ENCODE results near the gene CCL26.
A peak's percentile ranks its signal among the peaks of the same experiment; 100 is the strongest.
"Not testable (repeated sequence)": the region's sequence is repeated elsewhere in the genome, so short reads cannot be mapped to it uniquely, and the experiment has no call there.

The CCL26 gene

GRCh38 chr7:75737856-75738603, 34.0 kb downstream of the CCL26 start:
- Histone ChIP-seq H3K27ac (ENCODE audit: low read depth, low read length) (no peak overlapping the region), H3K9ac (ENCODE audit: low read depth, low read length) (peak overlapping the region; percentile 61), H3K4me3 (ENCODE audit: low read length) (peak overlapping the region; percentile 99), H3K27me3 (ENCODE audit: insufficient read depth, low read length) (peaks cover 13% of the 10 kb centered on the region), H3K9me3 (ENCODE audit: insufficient read depth, low read depth, low read length) (no peaks in the 10 kb centered on the region), H3K36me3 (ENCODE audit: insufficient read depth, low read length) (no peaks in the 10 kb centered on the region), H3K4me1 (ENCODE audit: insufficient read depth, low read length) (peaks cover 5% of the 10 kb centered on the region; the same call in 1 of the 2 replicates)
- 7% methylated on average over 16 of the region's 18 CpGs for WGBS

GRCh38 chr7:75735581-75736350, 36.2 kb downstream of the CCL26 start:
- WGBS = 90% methylated on average over 6 of the region's 9 CpGs
- Histone ChIP-seq H3K36me3 (ENCODE audit: insufficient read depth, low read length) (no peaks in the 10 kb centered on the region), H3K9ac (ENCODE audit: low read depth, low read length) (no peak overlapping the region), H3K9me3 (ENCODE audit: insufficient read depth, low read depth, low read length) (no peaks in the 10 kb centered on the region), H3K4me1 (ENCODE audit: insufficient read depth, low read length) (peaks cover 5% of the 10 kb centered on the region; the same call in 1 of the 2 replicates), H3K4me3 (ENCODE audit: low read length) (no peak overlapping the region), H3K27me3 (ENCODE audit: insufficient read depth, low read length) (peaks cover 13% of the 10 kb centered on the region), H3K27ac (ENCODE audit: low read depth, low read length) (no peak overlapping the region)

GRCh38 chr7:75734586-75735458, 37.2 kb downstream of the CCL26 start:
- WGBS = 73% methylated on average over 8 of the region's 9 CpGs
- no peak overlapping the region for H3K9ac ChIP-seq (ENCODE audit: low read depth, low read length)
- no peak overlapping the region for H3K27ac ChIP-seq (ENCODE audit: low read depth, low read length)
- peaks cover 5% of the 10 kb centered on the region; the same call in 1 of the 2 replicates for H3K4me1 ChIP-seq (ENCODE audit: insufficient read depth, low read length)
- H3K4me3 ChIP-seq (ENCODE audit: low read length) = no peak overlapping the region
- peaks cover 13% of the 10 kb centered on the region for H3K27me3 ChIP-seq (ENCODE audit: insufficient read depth, low read length)
- no peaks in the 10 kb centered on the region for H3K9me3 ChIP-seq (ENCODE audit: insufficient read depth, low read depth, low read length)
- H3K36me3 ChIP-seq (ENCODE audit: insufficient read depth, low read length) = no peaks in the 10 kb centered on the region

GRCh38 chr7:75732764-75733630, 39.0 kb downstream of the CCL26 start:
- H3K27me3 ChIP-seq (ENCODE audit: insufficient read depth, low read length) = peaks cover 7% of the 10 kb centered on the region
- H3K4me1 ChIP-seq (ENCODE audit: insufficient read depth, low read length) = peaks cover 8% of the 10 kb centered on the region
- H3K36me3 ChIP-seq (ENCODE audit: insufficient read depth, low read length) = no peaks in the 10 kb centered on the region
- WGBS = 90% methylated on average over 15 of the region's 15 CpGs
- H3K4me3 ChIP-seq (ENCODE audit: low read length) = no peak overlapping the region
- no peaks in the 10 kb centered on the region for H3K9me3 ChIP-seq (ENCODE audit: insufficient read depth, low read depth, low read length)
- H3K9ac ChIP-seq (ENCODE audit: low read depth, low read length) = no peak overlapping the region
- H3K27ac ChIP-seq (ENCODE audit: low read depth, low read length) = no peak overlapping the region

- Histone ChIP-seq H3K27ac (ENCODE audit: low read depth, low read length) (no peak overlapping the region), H3K9me3 (ENCODE audit: insufficient read depth, low read depth, low read length) (no peaks in the 10 kb centered on the region), H3K4me3 (ENCODE audit: low read length) (no peak overlapping the region), H3K27me3 (ENCODE audit: insufficient read depth, low read length) (no peaks in the 10 kb centered on the region), H3K4me1 (ENCODE audit: insufficient read depth, low read length) (peaks cover 6% of the 10 kb centered on the region; the same call in 1 of the 2 replicates), H3K36me3 (ENCODE audit: insufficient read depth, low read length) (no peaks in the 10 kb centered on the region), H3K9ac (ENCODE audit: low read depth, low read length) (no peak overlapping the region)
- 90% methylated on average over 12 of the region's 12 CpGs for WGBS
Measured at GRCh38 chr7:75732016-75732521, 39.9 kb downstream of the CCL26 start.

GRCh38 chr7:75729851-75730274, 42.1 kb downstream of the CCL26 start:
- H3K27ac ChIP-seq (ENCODE audit: low read depth, low read length) = no peak overlapping the region
- no peak overlapping the region for H3K9ac ChIP-seq (ENCODE audit: low read depth, low read length)
- H3K4me1 ChIP-seq (ENCODE audit: insufficient read depth, low read length) = peaks cover 6% of the 10 kb centered on the region; the same call in 1 of the 2 replicates
- no peaks in the 10 kb centered on the region for H3K36me3 ChIP-seq (ENCODE audit: insufficient read depth, low read length)
- no peaks in the 10 kb centered on the region for H3K27me3 ChIP-seq (ENCODE audit: insufficient read depth, low read length)
- no peak overlapping the region for H3K4me3 ChIP-seq (ENCODE audit: low read length)
- 60% methylated on average over 4 of the region's 4 CpGs for WGBS
- no peaks in the 10 kb centered on the region for H3K9me3 ChIP-seq (ENCODE audit: insufficient read depth, low read depth, low read length)

- peaks cover 6% of the 10 kb centered on the region; the same call in 1 of the 2 replicates for H3K4me1 ChIP-seq (ENCODE audit: insufficient read depth, low read length)
- no peaks in the 10 kb centered on the region for H3K27me3 ChIP-seq (ENCODE audit: insufficient read depth, low read length)
- WGBS = 70% methylated on average over 8 of the region's 8 CpGs
- no peak overlapping the region for H3K4me3 ChIP-seq (ENCODE audit: low read length)
- no peak overlapping the region for H3K9ac ChIP-seq (ENCODE audit: low read depth, low read length)
- peak overlapping the region; percentile 40; the same call in 1 of the 2 replicates for H3K27ac ChIP-seq (ENCODE audit: low read depth, low read length)
- no peaks in the 10 kb centered on the region for H3K9me3 ChIP-seq (ENCODE audit: insufficient read depth, low read depth, low read length)
- H3K36me3 ChIP-seq (ENCODE audit: insufficient read depth, low read length) = no peaks in the 10 kb centered on the region
Measured at GRCh38 chr7:75727881-75728593, 44.0 kb downstream of the CCL26 start.

- not testable (repeated sequence) for H3K4me1 ChIP-seq (ENCODE audit: insufficient read depth, low read length); H3K4me3 ChIP-seq (ENCODE audit: low read length); H3K9ac ChIP-seq (ENCODE audit: low read depth, low read length); H3K9me3 ChIP-seq (ENCODE audit: insufficient read depth, low read depth, low read length); H3K36me3 ChIP-seq (ENCODE audit: insufficient read depth, low read length); H3K27me3 ChIP-seq (ENCODE audit: insufficient read depth, low read length); H3K27ac ChIP-seq (ENCODE audit: low read depth, low read length)
- 94% methylated on average over 6 of the region's 6 CpGs for WGBS
Measured at GRCh38 chr7:75727351-75727750, 44.7 kb downstream of the CCL26 start.

- Histone ChIP-seq H3K4me3 (ENCODE audit: low read length) (no peak overlapping the region), H3K9me3 (ENCODE audit: insufficient read depth, low read depth, low read length) (no peaks in the 10 kb centered on the region), H3K27me3 (ENCODE audit: insufficient read depth, low read length) (no peaks in the 10 kb centered on the region), H3K27ac (ENCODE audit: low read depth, low read length) (no peak overlapping the region), H3K9ac (ENCODE audit: low read depth, low read length) (no peak overlapping the region), H3K36me3 (ENCODE audit: insufficient read depth, low read length) (no peaks in the 10 kb centered on the region), H3K4me1 (ENCODE audit: insufficient read depth, low read length) (peaks cover 6% of the 10 kb centered on the region; the same call in 1 of the 2 replicates)
- WGBS = 82% methylated on average over 4 of the region's 6 CpGs
Measured at GRCh38 chr7:75725306-75725705, 46.7 kb downstream of the CCL26 start.

Data from HUES64 (cell line).